ENCODE data around the gene DUSP16. TPM values are rescaled to one million over a fixed set of nuclear protein-coding genes. Genes with fewer than 3 reads are reported as not detected.

Gene DUSP16
- total RNA-seq, 1 donor from 2014 or later: 52.1 TPM

- H3K4me3 Mint-ChIP-seq: no peak overlapping the region
- no peaks in the 10 kb centered on the region for H3K27me3 Mint-ChIP-seq
- H3K27ac Mint-ChIP-seq: peak overlapping the region; percentile 71
- DNase-seq (ENCODE audit: extremely low spot score, unreplicated experiment): no peak
- TF ChIP-seq CTCF (conservative IDR thresholded peaks at IDR 0.05): no peak
- peaks cover 8% of the 10 kb centered on the region for H3K9me3 Mint-ChIP-seq
- peaks cover 5% of the 10 kb centered on the region for H3K4me1 Mint-ChIP-seq (ENCODE audit: unreplicated experiment)
- H3K36me3 Mint-ChIP-seq: peaks cover 4% of the 10 kb centered on the region
Measured at GRCh38 chr12:12449533-12450025, 113.1 kb downstream of the DUSP16 start.

- no peak for TF ChIP-seq CTCF (conservative IDR thresholded peaks at IDR 0.05)
- Mint-ChIP-seq H3K27me3 (no peaks in the 10 kb centered on the region), H3K9me3 (peaks cover 8% of the 10 kb centered on the region), H3K27ac (no peak overlapping the region), H3K4me3 (no peak overlapping the region), H3K36me3 (no peaks in the 10 kb centered on the region), H3K4me1 (ENCODE audit: unreplicated experiment) (peaks cover 5% of the 10 kb centered on the region)
- DNase-seq (ENCODE audit: extremely low spot score, unreplicated experiment): no peak
Measured at GRCh38 chr12:12447837-12448236, 114.8 kb downstream of the DUSP16 start.

DNA sequence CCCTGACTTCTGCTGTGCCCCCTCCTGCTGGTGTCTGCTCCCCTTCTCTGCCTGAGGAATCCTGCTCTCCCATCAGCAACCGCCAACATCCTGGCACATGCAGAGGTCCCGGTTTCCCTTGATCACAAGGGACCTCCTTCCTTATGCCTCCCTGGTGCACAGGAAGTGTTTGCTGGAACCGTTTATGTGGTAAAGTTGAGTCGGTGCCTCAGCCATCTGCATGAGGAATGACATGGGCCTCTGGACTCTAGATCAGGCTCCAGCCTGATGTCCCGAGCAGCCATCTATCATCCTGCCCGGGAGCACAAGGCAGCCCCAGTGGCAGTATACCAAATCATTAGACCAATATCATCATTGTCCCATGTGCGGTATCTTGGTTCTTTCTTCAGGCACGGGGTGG lies 115.4 kb downstream of the DUSP16 start:
- Mint-ChIP-seq H3K4me1 (ENCODE audit: unreplicated experiment) (peaks cover 5% of the 10 kb centered on the region), H3K36me3 (no peaks in the 10 kb centered on the region), H3K9me3 (peaks cover 8% of the 10 kb centered on the region), H3K27ac (no peak overlapping the region), H3K27me3 (no peaks in the 10 kb centered on the region), H3K4me3 (no peak overlapping the region)
- DNase-seq (ENCODE audit: extremely low spot score, unreplicated experiment): no peak
- TF ChIP-seq CTCF (conservative IDR thresholded peaks at IDR 0.05): no peak

- Mint-ChIP-seq H3K27ac (no peak overlapping the region), H3K4me3 (no peak overlapping the region), H3K27me3 (no peaks in the 10 kb centered on the region), H3K4me1 (ENCODE audit: unreplicated experiment) (peaks cover 5% of the 10 kb centered on the region), H3K9me3 (peaks cover 8% of the 10 kb centered on the region), H3K36me3 (no peaks in the 10 kb centered on the region)
- no peak for DNase-seq (ENCODE audit: extremely low spot score, unreplicated experiment)
- TF ChIP-seq CTCF (conservative IDR thresholded peaks at IDR 0.05): no peak
Measured at GRCh38 chr12:12446786-12447185, 115.9 kb downstream of the DUSP16 start.

DNA sequence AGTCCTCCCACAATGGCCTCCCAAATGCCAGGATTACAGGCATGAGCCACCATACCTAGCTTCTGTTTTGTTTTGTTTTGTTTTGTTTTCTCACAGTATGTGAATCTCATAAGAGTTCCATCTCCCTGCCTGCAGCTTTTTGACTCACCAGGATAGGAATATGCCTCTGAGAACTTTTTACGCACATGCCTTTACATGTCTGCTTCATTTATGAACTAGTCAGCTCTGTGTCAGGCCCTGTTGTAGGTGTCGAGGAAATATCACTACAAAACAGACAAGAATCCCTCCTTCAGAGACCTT lies 116.8 kb downstream of the DUSP16 start:
- no peaks in the 10 kb centered on the region for H3K27me3 Mint-ChIP-seq
- peaks cover 5% of the 10 kb centered on the region for H3K4me1 Mint-ChIP-seq (ENCODE audit: unreplicated experiment)
- peaks cover 1% of the 10 kb centered on the region for H3K36me3 Mint-ChIP-seq
- peak overlapping the region; percentile 75 for H3K27ac Mint-ChIP-seq
- no peak for DNase-seq (ENCODE audit: extremely low spot score, unreplicated experiment)
- peaks cover 8% of the 10 kb centered on the region for H3K9me3 Mint-ChIP-seq
- TF ChIP-seq CTCF (conservative IDR thresholded peaks at IDR 0.05): no peak
- H3K4me3 Mint-ChIP-seq: no peak overlapping the region

Measured in type B pancreatic cell (in vitro differentiated cells).